GM12891 (cell line): ENCODE results near the gene LAD1.

Source experiments
- POLR2A ChIP-seq: IDR thresholded peaks from 2 replicates; pipeline ENCODE4 v1.6.1; 2011; ENCODE audit warnings: low read depth, low read length, control low read depth
- POLR2AphosphoS5 ChIP-seq: IDR thresholded peaks from 2 replicates; pipeline ENCODE4 v1.6.1; 2011; ENCODE audit warnings: low read depth, low read length, control low read depth
- TAF1 ChIP-seq: IDR thresholded peaks from 2 replicates; pipeline ENCODE4 v1.6.1; 2011; ENCODE audit warnings: low read depth, low read length, control low read depth

- TF ChIP-seq POLR2A: no peak
- TF ChIP-seq POLR2AphosphoS5: no peak
- no peak for TF ChIP-seq TAF1
Observed at GRCh38 chr1:201445310-201445709, 46.2 kb upstream of the LAD1 start.
